Bronchial epithelial cell (primary cell): ENCODE data around the gene SETD1B. TPM values are rescaled to one million over a fixed set of nuclear protein-coding genes. Genes with fewer than 3 reads are reported as not detected.

Experiments used
- DNase-seq: peaks from one replicate; pipeline ENCODE4 v3.0.0-alpha.2; 2010; ENCODE audit warnings: low read depth
- FAIRE-seq: peaks from 2 replicates; lab custom pipeline; 2011; peaks lifted over from hg19 to GRCh38; lab: Jason Lieb, UNC
- H3K27me3 ChIP-seq: 2 replicates; pipeline ENCODE4 v1.5.1; 2011; ENCODE audit warnings: low read length; ENCODE audit not compliant: control insufficient read depth, insufficient read depth
- H3K36me3 ChIP-seq: 2 replicates; pipeline ENCODE4 v1.5.1; 2011; ENCODE audit warnings: low read length; ENCODE audit not compliant: control insufficient read depth, insufficient read depth
- H3K4me3 ChIP-seq: 2 replicates; pipeline ENCODE4 v1.5.1; 2011; ENCODE audit warnings: mild to moderate bottlenecking, low read depth, low read length, control low read depth
- total RNA-seq: library from RNA; depleted of rRNA; stranded (reverse); fragments of >200 nt; gene quantifications from 2 replicates; pipeline ENCODE4 v1.2.1, GENCODE V29; 2014
- TF ChIP-seq, protein P1 (sequence below): IDR thresholded peaks from 2 replicates; pipeline ENCODE4 v1.5.1; 2011; ENCODE audit warnings: mild to moderate bottlenecking, moderate library complexity, low read length, control low read depth, inconsistent platforms; ENCODE audit not compliant: insufficient read depth, severe bottlenecking

SETD1B gene
- total RNA-seq, 1 donor from 2014 or later, result 1.8 TPM

- TF ChIP-seq, protein P1, sequence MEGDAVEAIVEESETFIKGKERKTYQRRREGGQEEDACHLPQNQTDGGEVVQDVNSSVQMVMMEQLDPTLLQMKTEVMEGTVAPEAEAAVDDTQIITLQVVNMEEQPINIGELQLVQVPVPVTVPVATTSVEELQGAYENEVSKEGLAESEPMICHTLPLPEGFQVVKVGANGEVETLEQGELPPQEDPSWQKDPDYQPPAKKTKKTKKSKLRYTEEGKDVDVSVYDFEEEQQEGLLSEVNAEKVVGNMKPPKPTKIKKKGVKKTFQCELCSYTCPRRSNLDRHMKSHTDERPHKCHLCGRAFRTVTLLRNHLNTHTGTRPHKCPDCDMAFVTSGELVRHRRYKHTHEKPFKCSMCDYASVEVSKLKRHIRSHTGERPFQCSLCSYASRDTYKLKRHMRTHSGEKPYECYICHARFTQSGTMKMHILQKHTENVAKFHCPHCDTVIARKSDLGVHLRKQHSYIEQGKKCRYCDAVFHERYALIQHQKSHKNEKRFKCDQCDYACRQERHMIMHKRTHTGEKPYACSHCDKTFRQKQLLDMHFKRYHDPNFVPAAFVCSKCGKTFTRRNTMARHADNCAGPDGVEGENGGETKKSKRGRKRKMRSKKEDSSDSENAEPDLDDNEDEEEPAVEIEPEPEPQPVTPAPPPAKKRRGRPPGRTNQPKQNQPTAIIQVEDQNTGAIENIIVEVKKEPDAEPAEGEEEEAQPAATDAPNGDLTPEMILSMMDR, result peak; percentile 90
- Histone ChIP-seq H3K4me3 (no peak overlapping the region), H3K27me3 (no peaks in the 10 kb centered on the region), H3K36me3 (peaks cover 4% of the 10 kb centered on the region)
- FAIRE-seq (no peak), DNase-seq (no peak)
Measured at GRCh38 chr12:121776190-121777098, 27.4 kb upstream of the SETD1B start.

GRCh38 chr12:121778567-121779421 lies 25.0 kb upstream of the SETD1B start:
- DNase-seq (no peak), FAIRE-seq (no peak)
- Histone ChIP-seq H3K27me3 (no peaks in the 10 kb centered on the region), H3K4me3 (no peak overlapping the region), H3K36me3 (peaks cover 4% of the 10 kb centered on the region)
- TF ChIP-seq, protein P1, result no peak

- H3K27me3 ChIP-seq, result no peaks in the 10 kb centered on the region
- TF ChIP-seq, protein P1, result no peak
- no peak for DNase-seq
- H3K4me3 ChIP-seq, result no peak overlapping the region
- FAIRE-seq, result no peak
- peaks cover 4% of the 10 kb centered on the region for H3K36me3 ChIP-seq
Measured at GRCh38 chr12:121779422-121779895, 24.4 kb upstream of the SETD1B start.

DNA sequence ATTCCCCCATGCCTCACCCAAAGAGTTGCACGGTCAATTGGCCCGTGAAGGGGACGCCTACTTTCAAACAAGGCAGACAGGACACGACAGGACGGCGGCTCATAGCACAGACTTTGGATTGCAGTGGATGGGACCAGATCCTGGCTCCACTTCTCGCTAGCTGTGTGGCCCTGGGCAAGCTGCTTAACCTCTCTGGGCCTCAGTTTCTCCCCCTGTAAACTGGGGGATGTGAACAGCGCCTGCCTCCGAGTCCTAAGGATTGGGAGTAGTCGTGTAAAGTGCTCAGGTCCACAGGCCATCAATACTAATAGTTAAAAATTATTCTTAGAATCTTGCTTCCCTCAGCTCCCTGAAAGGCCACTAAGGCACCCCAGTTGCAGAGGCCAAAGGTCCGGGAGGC lies 23.4 kb upstream of the SETD1B start:
- no peak for FAIRE-seq

GRCh38 chr12:121781484-121781997 lies 22.3 kb upstream of the SETD1B start:
- Histone ChIP-seq H3K4me3 (no peak overlapping the region), H3K36me3 (peaks cover 4% of the 10 kb centered on the region), H3K27me3 (no peaks in the 10 kb centered on the region)
- TF ChIP-seq, protein P1, result no peak
- no peak for FAIRE-seq
- DNase-seq, result no peak

More for the DNA sequence above, 23.4 kb upstream of the SETD1B start:
- no peaks in the 10 kb centered on the region for H3K27me3 ChIP-seq
- no peak overlapping the region for H3K4me3 ChIP-seq
- TF ChIP-seq, protein P1, result no peak
- peaks cover 4% of the 10 kb centered on the region for H3K36me3 ChIP-seq
- DNase-seq, result no peak
